A549 (cell line): ENCODE measurements around the gene KCNMB1. TPM values are rescaled to one million over a fixed set of nuclear protein-coding genes. Genes with fewer than 3 reads are reported as not detected.

Source experiments
- ATAC-seq, 2 experiments: fragments of 200-7000 bp in 1 of 2; fragments of >200 bp in 1 of 2; cut with Nextera tagmentation in 1 of 2; cut with Tn5 transposase in 1 of 2; 3 replicates each; pipeline versions ENCODE4 v1.8.0 to v1.9.1; 2018 to 2020; ENCODE audit warnings: mild to moderate bottlenecking in 1 of 2, moderate library complexity in 1 of 2
- CTCF ChIA-PET: fragments of 300-600 bp; sonication (Branson Sonifier 250); formaldehyde crosslinking; extraction: SDS; loops from one replicate; lab custom pipeline; 2021; ENCODE audit warnings: antibody characterized with exemption, inconsistent platforms; lab: Yijun Ruan, JAX
- POLR2A ChIA-PET: fragments of 350-600 bp; formaldehyde crosslinking; extraction: SDS; loops from one replicate; lab custom pipeline; 2021; ENCODE audit warnings: antibody characterized with exemption, inconsistent platforms; lab: Yijun Ruan, JAX
- DNase-seq, 2 experiments: peaks; one replicate each; pipeline versions ENCODE4 v3.0.0 to v3.0.0-alpha.2; 2011 to 2016; ENCODE audit warnings: low read depth in 1 of 2, low spot score in 1 of 2
- FAIRE-seq: peaks from 2 replicates; lab custom pipeline; 2011; peaks lifted over from hg19 to GRCh38; lab: Jason Lieb, UNC
- H3K27ac ChIP-seq, 2 experiments: fragments of >200 bp; sonication (Bioruptor Twin); formaldehyde crosslinking; 3 replicates each; pipeline ENCODE4 v1.5.1; 2016 to 2017
- H3K4me1 ChIP-seq: fragments of >200 bp; sonication (Bioruptor Twin); formaldehyde crosslinking; 3 replicates; pipeline ENCODE4 v1.6.1; 2016
- H3K4me2 ChIP-seq: fragments of >200 bp; sonication (Bioruptor Twin); formaldehyde crosslinking; 3 replicates; pipeline ENCODE4 v1.6.1; 2016
- H3K4me3 ChIP-seq: fragments of >200 bp; sonication (Bioruptor Twin); formaldehyde crosslinking; 3 replicates; pipeline ENCODE4 v1.5.1; 2016
- H3K9me3 ChIP-seq: fragments of >200 bp; sonication (Bioruptor Twin); formaldehyde crosslinking; 3 replicates; pipeline ENCODE4 v1.6.1; 2016
- ATOH8 ChIP-seq: fragments of 250-450 bp; sonication (Bioruptor Pico); IDR thresholded peaks from 2 replicates; pipeline ENCODE4 v1.5.0; 2020; ENCODE audit warnings: low read depth, mild to moderate bottlenecking, moderate library complexity
- CEBPB ChIP-seq, 2 experiments: fragments of >200 bp in 1 of 2; sonication (Bioruptor Twin) in 1 of 2; formaldehyde crosslinking in 1 of 2; IDR thresholded peaks; 2 replicates each; pipeline ENCODE4 v1.6.1; 2012 to 2016
- CTCF ChIP-seq: fragments of >200 bp; sonication (Bioruptor Twin); formaldehyde crosslinking; IDR thresholded peaks from 3 replicates; pipeline ENCODE4 v1.5.1; 2016
- EHF ChIP-seq: fragments of 250-450 bp; sonication (Bioruptor Pico); IDR thresholded peaks from 2 replicates; pipeline ENCODE4 v1.5.0; 2020; ENCODE audit warnings: mild to moderate bottlenecking
- EHMT2 ChIP-seq: fragments of 200-600 bp; sonication (generic); IDR thresholded peaks from 2 replicates; pipeline ENCODE4 v1.6.1; 2016; ENCODE audit warnings: antibody characterized with exemption, low read depth, mild to moderate bottlenecking, moderate library complexity
- ESRRA ChIP-seq: fragments of 150-350 bp; IDR thresholded peaks from 2 replicates; pipeline ENCODE4 v1.6.1; 2014; ENCODE audit warnings: mild to moderate bottlenecking, low read length, borderline replicate concordance
- FOSB ChIP-seq: fragments of 250-450 bp; sonication (Bioruptor Pico); IDR thresholded peaks from 2 replicates; pipeline ENCODE4 v1.5.0; 2020; ENCODE audit warnings: mild to moderate bottlenecking, moderate library complexity
- FOXS1 ChIP-seq: fragments of 250-450 bp; sonication (Bioruptor Pico); IDR thresholded peaks from 2 replicates; pipeline ENCODE4 v1.5.0; 2020; ENCODE audit warnings: mild to moderate bottlenecking, moderate library complexity
- HDAC2 ChIP-seq: fragments of 200-600 bp; sonication (generic); IDR thresholded peaks from 2 replicates; pipeline ENCODE4 v1.6.1; 2016
- HES2 ChIP-seq: fragments of >200 bp; sonication (Bioruptor Twin); formaldehyde crosslinking; IDR thresholded peaks from 2 replicates; pipeline ENCODE4 v1.6.1; 2016
- HEYL ChIP-seq: fragments of 250-450 bp; sonication (Bioruptor Pico); IDR thresholded peaks from 2 replicates; pipeline ENCODE4 v1.8.0; 2021; ENCODE audit warnings: mild to moderate bottlenecking, moderate library complexity
- HOXA7 ChIP-seq: fragments of 250-450 bp; sonication (Bioruptor Pico); IDR thresholded peaks from 2 replicates; pipeline ENCODE4 v1.5.0; 2020; ENCODE audit warnings: mild to moderate bottlenecking, moderate library complexity
- JUN ChIP-seq, 2 experiments: fragments of >200 bp; sonication (Bioruptor Twin); formaldehyde crosslinking; IDR thresholded peaks; 2 replicates in 1 of 2; 3 replicates in 1 of 2; pipeline ENCODE4 v1.6.1; 2016 to 2017
- MAFK ChIP-seq: fragments of 450-650 bp; IDR thresholded peaks from 2 replicates; pipeline ENCODE4 v1.6.1; 2014; ENCODE audit not compliant: partially characterized antibody
- MAZ ChIP-seq: fragments of 150-350 bp; IDR thresholded peaks from 2 replicates; pipeline ENCODE4 v1.6.1; 2014; ENCODE audit warnings: antibody characterized with exemption, low read depth, low read length, borderline replicate concordance
- PHF8 ChIP-seq: fragments of 200-600 bp; sonication (generic); IDR thresholded peaks from 2 replicates; pipeline ENCODE4 v1.6.1; 2016; ENCODE audit warnings: low read depth, mild to moderate bottlenecking, antibody characterized with exemption, moderate library complexity, borderline replicate concordance
- POLR2AphosphoS2 ChIP-seq: conservative IDR thresholded peaks from 2 replicates; pipeline ENCODE4 v1.6.1; 2012; ENCODE audit warnings: low read length, improper control_type of control experiment, inconsistent platforms
- TFCP2L1 ChIP-seq: fragments of 250-450 bp; sonication (Bioruptor Pico); IDR thresholded peaks from 2 replicates; pipeline ENCODE4 v1.5.0; 2021; ENCODE audit warnings: mild to moderate bottlenecking
- ZFP36 ChIP-seq: fragments of 450-650 bp; IDR thresholded peaks from 2 replicates; pipeline ENCODE4 v1.6.1; 2014; ENCODE audit warnings: borderline replicate concordance; ENCODE audit not compliant: partially characterized antibody
- ZNF302 ChIP-seq: fragments of 250-450 bp; sonication (Bioruptor Pico); IDR thresholded peaks from 2 replicates; pipeline ENCODE4 v1.9.0; 2021; ENCODE audit warnings: inconsistent platforms, mild to moderate bottlenecking, moderate library complexity
- ZSCAN20 ChIP-seq: fragments of 250-450 bp; sonication (Bioruptor Pico); IDR thresholded peaks from 2 replicates; pipeline ENCODE4 v1.8.0; 2022; ENCODE audit warnings: mild to moderate bottlenecking, moderate library complexity
- WGBS: methylation state at CpG from one replicate; pipeline ENCODE4 v1.1.6; 2017; ENCODE audit errors: missing lambda C conversion rate; 5-methylcytosine and 5-hydroxymethylcytosine counted together
- polyA plus RNA-seq, 4 experiments: library from polyadenylated mRNA; depleted of rRNA in 3 of 4; stranded (reverse); fragments of >200 nt; fragmentation: RNase III in 1 of 4; extraction: RNeasy Plus Mini Kit Qiagen cat#74134 plus additional on column Dnase treatment in 1 of 4; gene quantifications; 2 replicates in 3 of 4; 3 replicates in 1 of 4; pipeline ENCODE4 v1.2.3, GENCODE V29; 2011 to 2017

The KCNMB1 gene
- polyA plus RNA-seq, 2 of the 4 experiments (the other 2 are of a cell fraction): not detected

- TF ChIP-seq ZFP36 (no peak), FOSB (CRISPR knock-in tag) (no peak), ESRRA (no peak), EHMT2 (no peak)
- ATAC-seq (no peak), DNase-seq (no peak), FAIRE-seq (no peak)
- WGBS: 70% methylated on average over 5 of the region's 5 CpGs
- Histone ChIP-seq H3K4me3 (no peak overlapping the region), H3K4me1 (0 out of 3 replicates have a peak, but pooled peaks cover 5% of the 10 kb centered on the region), H3K27ac (no peak overlapping the region), H3K4me2 (no peak overlapping the region), H3K9me3 (no peaks in the 10 kb centered on the region)
- ChIA-PET CTCF (no interaction called here), POLR2A (no interaction called here)
These were observed 57.1 kb downstream of the KCNMB1 start for GRCh38 chr5:170332058-170332457.

GRCh38 chr5:170330568-170331054 is 58.6 kb downstream of the KCNMB1 start:
- ATAC-seq (no peak), DNase-seq (no peak), FAIRE-seq (no peak)
- ChIA-PET CTCF (interaction anchor here (0.6 to 1.3 kb wide), 2 partner anchors 12 to 104 kb away, joined by 3 to 5 read pairs; no protein-coding TSS in a partner anchor), POLR2A (no interaction called here)
- 70% methylated on average over 11 of the region's 11 CpGs for WGBS
- no peak overlapping the region; a peak in 1 of 6 replicates for H3K27ac ChIP-seq
- H3K9me3 ChIP-seq: no peaks in the 10 kb centered on the region
- H3K4me3 ChIP-seq: no peak overlapping the region
- H3K4me1 ChIP-seq: 0 out of 3 replicates have a peak, but pooled peaks cover 5% of the 10 kb centered on the region
- no peak for TF ChIP-seq MAZ
- TF ChIP-seq JUN (IDR thresholded peaks at IDR 0.05): no peak
- no peak for TF ChIP-seq HOXA7
- TF ChIP-seq FOSB (CRISPR knock-in tag): no peak
- H3K4me2 ChIP-seq: no peak overlapping the region

GRCh38 chr5:170329524-170329923 is 59.6 kb downstream of the KCNMB1 start:
- no peak overlapping the region for H3K27ac ChIP-seq
- ChIA-PET CTCF (no interaction called here), POLR2A (no interaction called here)
- FAIRE-seq: no peak
- no peak overlapping the region for H3K4me2 ChIP-seq
- DNase-seq: no peak
- no peak for ATAC-seq
- H3K9me3 ChIP-seq: no peaks in the 10 kb centered on the region
- TF ChIP-seq ZSCAN20 (CRISPR knock-in tag) (no peak), TFCP2L1 (CRISPR knock-in tag) (no peak), CEBPB (IDR thresholded peaks at IDR 0.05) (no peak), CTCF (no peak), FOXS1 (CRISPR knock-in tag) (no peak), HEYL (CRISPR knock-in tag) (no peak), JUN (IDR thresholded peaks at IDR 0.05) (no peak), HDAC2 (no peak), POLR2AphosphoS2 (no peak), HES2 (no peak), MAFK (no peak)
- 0 out of 3 replicates have a peak, but pooled peaks cover 5% of the 10 kb centered on the region for H3K4me1 ChIP-seq
- H3K4me3 ChIP-seq: no peak overlapping the region
- WGBS: 41% methylated on average over 3 of the region's 3 CpGs

- ChIA-PET CTCF (no interaction called here), POLR2A (no interaction called here)
- no peak for FAIRE-seq
- no peak for TF ChIP-seq ZNF302
- no peak for TF ChIP-seq ATOH8 (CRISPR knock-in tag)
- TF ChIP-seq PHF8: no peak
- no peak for TF ChIP-seq EHF (CRISPR knock-in tag)
- TF ChIP-seq, all 56 proteins: peak for 0
- H3K27ac ChIP-seq: no peak overlapping the region
- H3K4me3 ChIP-seq: no peak overlapping the region
- DNase-seq (no peak), ATAC-seq (no peak)
- H3K4me1 ChIP-seq: 0 out of 3 replicates have a peak, but pooled peaks cover 5% of the 10 kb centered on the region
- H3K4me2 ChIP-seq: no peak overlapping the region
- H3K9me3 ChIP-seq: no peaks in the 10 kb centered on the region
- WGBS: 25% methylated on average over 2 of the region's 2 CpGs
These were observed 61.3 kb downstream of the KCNMB1 start for GRCh38 chr5:170327829-170328228.
